Measurements from ENCODE around the gene YJEFN3.

GRCh38 chr19:19488875-19489690 is 39.6 kb upstream of the YJEFN3 start:
- TF ChIP-seq EZH2 (IDR thresholded peaks at IDR 0.05) (no peak), POLR2AphosphoS5 (IDR thresholded peaks at IDR 0.05; ENCODE audit: borderline replicate concordance, low read depth, low read length) (no peak), FOXP2 (optimal IDR thresholded peaks at IDR 0.05; ENCODE audit: control extremely low read depth, extremely low read length, insufficient read depth) (no peak)
